ENCODE results near the gene NME9. TPM values are rescaled to one million over a fixed set of nuclear protein-coding genes. Genes with fewer than 3 reads are reported as not detected.
"Not testable (repeated sequence)": the region's sequence is repeated elsewhere in the genome, so short reads cannot be mapped to it uniquely, and the experiment has no call there.

The NME9 gene
- total RNA-seq, 1 experiment from 2014 or later = not detected

DNA sequence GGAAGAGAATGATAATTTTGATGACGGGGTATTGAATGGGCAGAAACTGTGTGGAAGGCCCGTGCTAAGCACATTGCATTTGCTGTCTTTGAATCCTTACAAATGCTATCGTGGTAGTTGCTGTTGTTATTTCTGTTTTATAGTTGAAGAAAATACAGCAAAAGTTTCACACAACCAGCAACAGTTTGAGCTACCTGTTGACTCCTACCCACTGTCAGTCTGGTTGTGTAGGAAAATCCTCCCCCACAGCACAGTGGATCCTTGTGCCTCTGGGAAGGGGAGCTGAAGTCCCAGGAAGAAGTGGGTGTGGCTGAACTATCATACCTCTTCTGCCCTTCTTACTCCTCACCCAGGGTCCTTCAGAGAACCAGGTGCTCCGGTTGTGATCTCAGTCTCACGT, 48.2 kb upstream of the NME9 start:
- no TSS peak for BruUV-seq (replicated peaks)

DNA sequence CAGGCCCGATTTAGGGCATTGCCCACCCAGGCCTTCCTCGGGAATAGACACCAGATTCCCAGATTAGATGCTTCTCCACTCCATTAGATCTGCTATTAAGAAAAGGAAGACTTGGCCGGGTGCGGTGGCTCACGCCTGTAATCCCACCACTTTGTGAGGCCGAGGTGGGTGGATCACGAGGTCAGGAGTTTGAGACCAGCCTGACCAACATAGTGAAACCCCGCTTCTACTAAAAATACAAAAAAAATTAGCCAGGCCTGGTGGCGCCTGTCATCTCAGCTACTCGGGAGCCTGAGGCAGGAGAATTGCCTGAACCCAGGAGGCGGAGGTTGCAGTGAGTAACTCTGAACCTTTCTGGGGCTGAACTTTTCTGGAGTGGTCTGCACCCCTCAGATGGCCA, 47.6 kb upstream of the NME9 start:
- DNase-seq; POLR2A ChIA-PET; H3K36me3 ChIP-seq (ENCODE audit: control insufficient read depth, insufficient read depth, low read length); H3K27me3 Mint-ChIP-seq (ENCODE audit: insufficient read depth, unreplicated experiment); H3K27ac Mint-ChIP-seq (ENCODE audit: unreplicated experiment); H3K4me3 ChIP-seq (ENCODE audit: low read depth, low read length); H3K4me1 ChIP-seq; H3K27me3 ChIP-seq (replicated peaks; ENCODE audit: control insufficient read depth, insufficient read depth, low read length); H3K9me3 Mint-ChIP-seq (ENCODE audit: unreplicated experiment); H3K4me3 Mint-ChIP-seq (ENCODE audit: unreplicated experiment); H3K9me3 ChIP-seq; H3K36me3 Mint-ChIP-seq (ENCODE audit: insufficient read depth, unreplicated experiment); H3K4me1 Mint-ChIP-seq (ENCODE audit: low read depth, unreplicated experiment); CTCF ChIA-PET; BruUV-seq (replicated peaks); intact Hi-C loops (cut with micrococcal nuclease; ENCODE audit: unreplicated experiment): not testable (repeated sequence)

More for the DNA sequence above, 48.2 kb upstream of the NME9 start:
- no peak overlapping the region for H3K4me3 ChIP-seq (ENCODE audit: low read depth, low read length)
- Mint-ChIP-seq H3K27me3 (ENCODE audit: insufficient read depth, unreplicated experiment) (no peaks in the 10 kb centered on the region), H3K4me1 (ENCODE audit: low read depth, unreplicated experiment) (peaks cover 10% of the 10 kb centered on the region), H3K4me3 (ENCODE audit: unreplicated experiment) (no peak overlapping the region), H3K36me3 (ENCODE audit: insufficient read depth, unreplicated experiment) (no peaks in the 10 kb centered on the region), H3K27ac (ENCODE audit: unreplicated experiment) (no peak overlapping the region), H3K9me3 (ENCODE audit: unreplicated experiment) (no peaks in the 10 kb centered on the region)
- no peak for DNase-seq
- POLR2A ChIA-PET = no interaction called here
- intact Hi-C loops (cut with micrococcal nuclease; ENCODE audit: unreplicated experiment) = no loop called here
- no peaks in the 10 kb centered on the region; the same call in 1 of the 2 replicates for H3K9me3 ChIP-seq
- H3K4me1 ChIP-seq = peaks cover 9% of the 10 kb centered on the region
- no peaks in the 10 kb centered on the region for H3K36me3 ChIP-seq (ENCODE audit: control insufficient read depth, insufficient read depth, low read length)
- no peaks in the 10 kb centered on the region for H3K27me3 ChIP-seq (replicated peaks; ENCODE audit: control insufficient read depth, insufficient read depth, low read length)
- CTCF ChIA-PET = no interaction called here
- TF ChIP-seq, protein P1, sequence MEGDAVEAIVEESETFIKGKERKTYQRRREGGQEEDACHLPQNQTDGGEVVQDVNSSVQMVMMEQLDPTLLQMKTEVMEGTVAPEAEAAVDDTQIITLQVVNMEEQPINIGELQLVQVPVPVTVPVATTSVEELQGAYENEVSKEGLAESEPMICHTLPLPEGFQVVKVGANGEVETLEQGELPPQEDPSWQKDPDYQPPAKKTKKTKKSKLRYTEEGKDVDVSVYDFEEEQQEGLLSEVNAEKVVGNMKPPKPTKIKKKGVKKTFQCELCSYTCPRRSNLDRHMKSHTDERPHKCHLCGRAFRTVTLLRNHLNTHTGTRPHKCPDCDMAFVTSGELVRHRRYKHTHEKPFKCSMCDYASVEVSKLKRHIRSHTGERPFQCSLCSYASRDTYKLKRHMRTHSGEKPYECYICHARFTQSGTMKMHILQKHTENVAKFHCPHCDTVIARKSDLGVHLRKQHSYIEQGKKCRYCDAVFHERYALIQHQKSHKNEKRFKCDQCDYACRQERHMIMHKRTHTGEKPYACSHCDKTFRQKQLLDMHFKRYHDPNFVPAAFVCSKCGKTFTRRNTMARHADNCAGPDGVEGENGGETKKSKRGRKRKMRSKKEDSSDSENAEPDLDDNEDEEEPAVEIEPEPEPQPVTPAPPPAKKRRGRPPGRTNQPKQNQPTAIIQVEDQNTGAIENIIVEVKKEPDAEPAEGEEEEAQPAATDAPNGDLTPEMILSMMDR (IDR thresholded peaks at IDR 0.05; ENCODE audit: insufficient read depth in 1 of 2, low read depth in 1 of 2, low read length in 1 of 2, severe bottlenecking in 1 of 2, unreplicated experiment in 1 of 2) = no peak

- Histone ChIP-seq H3K36me3 (ENCODE audit: control insufficient read depth, insufficient read depth, low read length) (no peaks in the 10 kb centered on the region), H3K4me3 (ENCODE audit: low read depth, low read length) (no peak overlapping the region), H3K27me3 (replicated peaks; ENCODE audit: control insufficient read depth, insufficient read depth, low read length) (no peaks in the 10 kb centered on the region), H3K4me1 (peaks cover 1% of the 10 kb centered on the region), H3K9me3 (no peaks in the 10 kb centered on the region; the same call in 1 of the 2 replicates)
- Mint-ChIP-seq H3K4me1 (ENCODE audit: low read depth, unreplicated experiment) (peaks cover 10% of the 10 kb centered on the region), H3K36me3 (ENCODE audit: insufficient read depth, unreplicated experiment) (no peaks in the 10 kb centered on the region), H3K4me3 (ENCODE audit: unreplicated experiment) (no peak overlapping the region), H3K27me3 (ENCODE audit: insufficient read depth, unreplicated experiment) (no peaks in the 10 kb centered on the region), H3K9me3 (ENCODE audit: unreplicated experiment) (no peaks in the 10 kb centered on the region), H3K27ac (ENCODE audit: unreplicated experiment) (no peak overlapping the region)
- ChIA-PET CTCF (no interaction called here), POLR2A (no interaction called here)
- intact Hi-C loops (cut with micrococcal nuclease; ENCODE audit: unreplicated experiment) = no loop called here
- BruUV-seq (replicated peaks) = no TSS peak
- no peak for DNase-seq
- TF ChIP-seq, protein P1 (IDR thresholded peaks at IDR 0.05; ENCODE audit: insufficient read depth in 1 of 2, low read depth in 1 of 2, low read length in 1 of 2, severe bottlenecking in 1 of 2, unreplicated experiment in 1 of 2) = no peak
Measured at GRCh38 chr3:138376663-138377062, 47.0 kb upstream of the NME9 start.

DNA sequence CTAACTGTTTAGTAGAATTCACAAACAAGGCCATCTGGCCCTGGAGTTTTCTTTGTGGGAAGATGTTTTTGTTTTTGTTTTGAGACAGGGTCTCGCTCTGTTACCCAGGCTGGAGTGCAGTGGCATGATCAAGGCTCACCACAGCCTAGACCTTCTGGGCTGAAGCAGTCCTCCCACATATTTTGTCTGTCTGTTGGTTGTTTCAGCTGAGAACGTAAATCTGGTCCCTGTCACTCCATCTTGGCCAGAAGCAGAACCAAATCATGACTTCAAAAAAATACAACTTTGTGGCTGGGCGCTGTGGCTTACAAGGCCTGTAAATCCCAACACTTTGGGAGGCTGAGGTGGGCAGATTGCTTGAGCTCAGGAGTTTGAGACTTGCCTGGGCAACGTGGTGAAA, 45.8 kb upstream of the NME9 start:
- no peak overlapping the region for H3K27ac Mint-ChIP-seq (ENCODE audit: unreplicated experiment)
- no peaks in the 10 kb centered on the region for H3K9me3 Mint-ChIP-seq (ENCODE audit: unreplicated experiment)
- intact Hi-C loops (cut with micrococcal nuclease; ENCODE audit: unreplicated experiment) = no loop called here
- ChIA-PET POLR2A (no interaction called here), CTCF (no interaction called here)
- Histone ChIP-seq H3K4me1 (no peaks in the 10 kb centered on the region), H3K36me3 (ENCODE audit: control insufficient read depth, insufficient read depth, low read length) (no peaks in the 10 kb centered on the region), H3K4me3 (ENCODE audit: low read depth, low read length) (no peak overlapping the region), H3K9me3 (no peaks in the 10 kb centered on the region; the same call in 1 of the 2 replicates), H3K27me3 (replicated peaks; ENCODE audit: control insufficient read depth, insufficient read depth, low read length) (no peaks in the 10 kb centered on the region)
- H3K27me3 Mint-ChIP-seq (ENCODE audit: insufficient read depth, unreplicated experiment) = no peaks in the 10 kb centered on the region
- peaks cover 10% of the 10 kb centered on the region for H3K4me1 Mint-ChIP-seq (ENCODE audit: low read depth, unreplicated experiment)
- H3K36me3 Mint-ChIP-seq (ENCODE audit: insufficient read depth, unreplicated experiment) = no peaks in the 10 kb centered on the region
- H3K4me3 Mint-ChIP-seq (ENCODE audit: unreplicated experiment) = no peak overlapping the region
- BruUV-seq (replicated peaks) = no TSS peak
- TF ChIP-seq, protein P1 (IDR thresholded peaks at IDR 0.05; ENCODE audit: insufficient read depth in 1 of 2, low read depth in 1 of 2, low read length in 1 of 2, severe bottlenecking in 1 of 2, unreplicated experiment in 1 of 2) = no peak
- no peak for DNase-seq
